IMR-90 (cell line): ENCODE results near the gene EGFL7. TPM values are rescaled to one million over a fixed set of nuclear protein-coding genes. Genes with fewer than 3 reads are reported as not detected.

Source experiments
- ATAC-seq: fragments of 200-7000 bp; cut with Tn5 transposase; 2 replicates; pipeline ENCODE4 v1.9.1; 2020; ENCODE audit warnings: low read depth, mild to moderate bottlenecking, moderate library complexity
- BruUV-seq: library from RNA; stranded (reverse); fragments of 400-500 nt; replicated peaks from 2 replicates; lab custom pipeline; 2021; lab: Mats Ljungman, UMichigan
- CTCF ChIA-PET: fragments of 300-600 bp; formaldehyde crosslinking; extraction: SDS; loops from one replicate; lab custom pipeline; 2021; ENCODE audit warnings: antibody characterized with exemption; lab: Yijun Ruan, JAX
- POLR2A ChIA-PET: fragments of 300-600 bp; sonication (Branson Sonifier 250); formaldehyde crosslinking; loops from one replicate; lab custom pipeline; 2022; ENCODE audit warnings: antibody characterized with exemption; ENCODE audit not compliant: unreplicated experiment; lab: Charles Lee
- DNase-seq: peaks from one replicate; pipeline ENCODE4 v3.0.0; 2013
- H2AFZ ChIP-seq: replicated peaks from 2 replicates; pipeline ENCODE3; 2013; ENCODE audit warnings: low read length, mild to moderate bottlenecking; ENCODE audit not compliant: poor library complexity
- H2AK5ac ChIP-seq: 2 replicates; pipeline ENCODE4 v1.6.1; 2013; ENCODE audit warnings: low read depth, low read length, inconsistent platforms
- H2AK9ac ChIP-seq: replicated peaks from 2 replicates; pipeline ENCODE3; 2013; ENCODE audit warnings: mild to moderate bottlenecking, low read depth, low read length, moderate library complexity; ENCODE audit not compliant: poor library complexity
- H2BK120ac ChIP-seq: 2 replicates; pipeline ENCODE4 v1.6.1; 2013; ENCODE audit warnings: low read depth, low read length, inconsistent platforms
- H2BK15ac ChIP-seq: 3 replicates; pipeline ENCODE4 v1.6.1; 2013; ENCODE audit warnings: low read depth, low read length, inconsistent platforms
- H2BK20ac ChIP-seq: 2 replicates; pipeline ENCODE4 v1.6.1; 2013; ENCODE audit warnings: low read depth, mild to moderate bottlenecking, inconsistent platforms, low read length, moderate library complexity
- H2BK5ac ChIP-seq: 2 replicates; pipeline ENCODE4 v1.6.1; 2013; ENCODE audit warnings: mild to moderate bottlenecking, low read depth, low read length, inconsistent platforms; ENCODE audit not compliant: poor library complexity, severe bottlenecking
- H3K14ac ChIP-seq: replicated peaks from 2 replicates; pipeline ENCODE4 v1.6.1; 2013; ENCODE audit warnings: low read depth, low read length, inconsistent platforms
- H3K18ac ChIP-seq: 2 replicates; pipeline ENCODE4 v1.6.1; 2013; ENCODE audit warnings: low read depth, low read length, control low read depth
- H3K23ac ChIP-seq: 2 replicates; pipeline ENCODE4 v1.6.1; 2013; ENCODE audit warnings: low read depth, low read length, inconsistent platforms
- H3K27ac ChIP-seq: 2 replicates; pipeline ENCODE4 v1.5.1; 2013; ENCODE audit warnings: mild to moderate bottlenecking, control low read depth, low read length; ENCODE audit not compliant: insufficient read depth
- H3K27me3 ChIP-seq: 2 replicates; pipeline ENCODE4 v1.6.1; 2013; ENCODE audit warnings: low read length; ENCODE audit not compliant: control insufficient read depth, insufficient read depth
- H3K36me3 ChIP-seq: 2 replicates; pipeline ENCODE4 v1.6.1; 2013; ENCODE audit warnings: low read length, mixed read lengths; ENCODE audit not compliant: control insufficient read depth, insufficient read depth
- H3K4ac ChIP-seq: 2 replicates; pipeline ENCODE4 v1.6.1; 2013; ENCODE audit warnings: low read depth, low read length, inconsistent platforms
- H3K4me1 ChIP-seq: 2 replicates; pipeline ENCODE4 v1.6.1; 2013; ENCODE audit warnings: low read length, mixed read lengths; ENCODE audit not compliant: control insufficient read depth, insufficient read depth
- H3K4me2 ChIP-seq: 2 replicates; pipeline ENCODE4 v1.6.1; 2013; ENCODE audit warnings: low read depth, mild to moderate bottlenecking, control low read depth, low read length, moderate library complexity
- H3K4me3 ChIP-seq: 2 replicates; pipeline ENCODE4 v1.5.1; 2013; ENCODE audit warnings: low read depth, mild to moderate bottlenecking, control low read depth, low read length, moderate library complexity; ENCODE audit not compliant: insufficient read depth
- H3K56ac ChIP-seq: 2 replicates; pipeline ENCODE4 v1.6.1; 2013; ENCODE audit warnings: low read length, inconsistent platforms; ENCODE audit not compliant: insufficient read depth; ENCODE audit errors: extremely low read depth
- H3K79me1 ChIP-seq, 2 experiments: 2 replicates each; pipeline ENCODE4 v1.6.1; 2013; ENCODE audit warnings: low read length in 2 of 2, inconsistent platforms in 1 of 2, low read depth in 1 of 2
- H3K9ac ChIP-seq: 2 replicates; pipeline ENCODE4 v1.6.1; 2013; ENCODE audit warnings: low read depth, low read length, control low read depth
- H3K9me1 ChIP-seq: 2 replicates; pipeline ENCODE4 v1.6.1; 2013; ENCODE audit warnings: low read length, inconsistent platforms; ENCODE audit not compliant: insufficient read depth
- H3K9me3 ChIP-seq: 2 replicates; pipeline ENCODE4 v1.6.1; 2013; ENCODE audit warnings: low read length; ENCODE audit not compliant: control insufficient read depth, insufficient read depth
- H4K20me1 ChIP-seq: 2 replicates; pipeline ENCODE4 v1.6.1; 2013; ENCODE audit warnings: low read length, inconsistent platforms; ENCODE audit not compliant: insufficient read depth
- H4K5ac ChIP-seq: 2 replicates; pipeline ENCODE4 v1.6.1; 2013; ENCODE audit warnings: mild to moderate bottlenecking, low read depth, low read length, control low read depth
- H4K8ac ChIP-seq, 2 experiments: 2 replicates each; pipeline ENCODE4 v1.6.1; 2013; ENCODE audit warnings: low read depth in 2 of 2, low read length in 2 of 2, control low read depth in 1 of 2, inconsistent platforms in 1 of 2
- H4K91ac ChIP-seq: 2 replicates; pipeline ENCODE4 v1.6.1; 2013; ENCODE audit warnings: low read depth, low read length, inconsistent platforms; ENCODE audit not compliant: insufficient read depth
- BHLHE40 ChIP-seq: fragments of 150-350 bp; IDR thresholded peaks from 2 replicates; pipeline ENCODE4 v1.6.1; 2016; ENCODE audit warnings: mild to moderate bottlenecking, low read depth, low read length
- CEBPB ChIP-seq: IDR thresholded peaks from 2 replicates; pipeline ENCODE4 v1.6.1; 2012; ENCODE audit warnings: low read depth, low read length, improper control_type of control experiment
- CHD1 ChIP-seq: IDR thresholded peaks from 2 replicates; pipeline ENCODE4 v1.6.1; 2012; ENCODE audit warnings: low read depth, low read length, improper control_type of control experiment
- FOS ChIP-seq: fragments of 150-350 bp; IDR thresholded peaks from 2 replicates; pipeline ENCODE4 v1.6.1; 2016; ENCODE audit warnings: low read depth, low read length
- MAFK ChIP-seq: IDR thresholded peaks from 2 replicates; pipeline ENCODE4 v1.6.1; 2012; ENCODE audit warnings: low read depth, low read length, improper control_type of control experiment
- MAZ ChIP-seq: IDR thresholded peaks from 2 replicates; pipeline ENCODE4 v1.6.1; 2012; ENCODE audit warnings: low read depth, mild to moderate bottlenecking, low read length, improper control_type of control experiment, moderate library complexity, borderline replicate concordance
- MXI1 ChIP-seq: IDR thresholded peaks from 2 replicates; pipeline ENCODE4 v1.6.1; 2012; ENCODE audit warnings: low read depth, mild to moderate bottlenecking, low read length, moderate library complexity, borderline replicate concordance
- NFE2L2 ChIP-seq: fragments of 150-350 bp; IDR thresholded peaks from 2 replicates; pipeline ENCODE4 v1.6.1; 2016; ENCODE audit warnings: low read depth, mild to moderate bottlenecking, low read length
- POLR2A ChIP-seq: IDR thresholded peaks from 2 replicates; pipeline ENCODE4 v1.6.1; 2012; ENCODE audit warnings: mild to moderate bottlenecking, low read depth, low read length
- RAD21 ChIP-seq: IDR thresholded peaks from 2 replicates; pipeline ENCODE4 v1.6.1; 2012; ENCODE audit warnings: low read length, improper control_type of control experiment
- RCOR1 ChIP-seq: IDR thresholded peaks from 2 replicates; pipeline ENCODE4 v1.6.1; 2012; ENCODE audit warnings: mild to moderate bottlenecking, low read length, improper control_type of control experiment; ENCODE audit not compliant: insufficient replicate concordance
- RFX5 ChIP-seq: IDR thresholded peaks from 2 replicates; pipeline ENCODE4 v1.8.0; 2012; ENCODE audit warnings: low read depth, mild to moderate bottlenecking, low read length, moderate library complexity
- SMC3 ChIP-seq: fragments of 150-350 bp; IDR thresholded peaks from 2 replicates; pipeline ENCODE4 v1.6.1; 2016; ENCODE audit warnings: low read depth, mild to moderate bottlenecking, antibody characterized with exemption, low read length, moderate library complexity
- USF2 ChIP-seq: fragments of 150-350 bp; IDR thresholded peaks from 2 replicates; pipeline ENCODE4 v1.6.1; 2017; ENCODE audit warnings: mild to moderate bottlenecking, antibody characterized with exemption, low read length, low read depth
- WGBS, 2 experiments: methylation state at CpG; one replicate each; pipeline versions ENCODE4 v1.1.5 to v1.1.7; 2013; ENCODE audit warnings: missing lambda C conversion rate in 2 of 2; ENCODE audit not compliant: insufficient read length in 1 of 2; ENCODE audit errors: extremely low coverage in 2 of 2; 5-methylcytosine and 5-hydroxymethylcytosine counted together
- dilution Hi-C: fragments of 300-500 bp; cut with HindIII; formaldehyde crosslinking; loops from one replicate; pipeline ENCODE4 v1.14.3; 2018; ENCODE audit warnings: low sequenced_read_pairs; ENCODE audit not compliant: unreplicated experiment
- in situ Hi-C: fragments of 300-500 bp; cut with MboI; formaldehyde crosslinking; loops from 3 replicates; pipeline ENCODE4 v1.14.3; 2019; ENCODE audit warnings: low sequenced_read_pairs, inconsistent platforms, mixed read lengths
- intact Hi-C: fragments of 100-400 bp; cut with micrococcal nuclease; formaldehyde crosslinking; loops from 2 replicates; pipeline ENCODE4 v1.10.0; 2022
- polyA plus RNA-seq, 3 experiments: library from polyadenylated mRNA; depleted of rRNA; stranded (reverse); fragments of >200 nt; gene quantifications; 2 replicates each; pipeline ENCODE4 v1.2.3, GENCODE V29; 2012; ENCODE audit warnings: low replicate concordance in 1 of 3
- total RNA-seq: library from RNA; depleted of rRNA; stranded (reverse); fragments of >200 nt; gene quantifications from 2 replicates; pipeline ENCODE4 v1.2.3, GENCODE V29; 2012
- TF ChIP-seq, protein P1 (sequence below): conservative IDR thresholded peaks from 2 replicates; pipeline ENCODE4 v1.5.1; 2012; ENCODE audit warnings: mild to moderate bottlenecking, low read depth, low read length, improper control_type of control experiment
- TF ChIP-seq, protein P2 (sequence below): fragments of 150-350 bp; IDR thresholded peaks from 2 replicates; pipeline ENCODE4 v1.6.1; 2016; ENCODE audit warnings: low read depth, mild to moderate bottlenecking, low read length, moderate library complexity, borderline replicate concordance

The EGFL7 gene
- total and polyA plus RNA-seq, 2 of the 4 experiments (the other 2 are of a cell fraction), result 2.2 to 10.4 TPM

DNA sequence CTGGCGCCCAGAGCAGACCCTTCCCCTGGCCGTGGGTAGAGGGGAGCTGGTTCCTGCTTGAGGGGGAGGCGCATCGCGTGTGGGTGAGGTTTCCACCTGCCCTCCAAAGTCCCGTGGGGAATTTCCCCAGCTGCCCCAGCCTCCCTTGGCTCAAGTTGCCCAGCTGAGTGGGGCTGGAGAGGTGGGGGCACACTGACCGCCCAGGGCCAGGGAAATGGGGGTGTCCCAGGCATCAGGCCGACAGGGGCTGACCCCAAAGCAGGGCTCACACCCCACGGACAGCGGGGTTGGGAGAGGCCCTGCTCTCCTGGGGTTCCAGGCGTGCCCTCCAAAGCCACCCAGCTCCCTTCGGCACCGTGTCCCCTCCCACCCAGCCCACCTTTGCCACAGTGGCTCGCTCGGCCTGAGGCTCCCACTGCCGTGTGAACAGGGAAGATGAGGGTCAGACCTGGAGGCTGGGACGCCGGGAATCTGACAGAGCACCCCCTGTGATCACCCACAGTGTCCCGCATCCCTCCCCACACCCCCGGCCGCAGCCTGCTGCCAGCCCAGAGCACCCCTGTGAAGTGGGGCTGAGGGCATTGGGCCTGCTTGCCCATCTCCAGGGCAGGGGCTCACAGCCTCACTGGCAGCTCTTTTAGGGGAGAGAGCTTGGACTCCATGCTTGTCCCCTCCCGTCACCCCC lies 933 bp upstream of the EGFL7 start:
- CTCF ChIA-PET, result no interaction called here
- Histone ChIP-seq H3K27ac (no peak overlapping the region), H3K79me1 (no peaks in the 10 kb centered on the region), H2BK5ac (no peak overlapping the region), H3K9me1 (no peaks in the 10 kb centered on the region), H2AK9ac (no peak overlapping the region), H3K4me2 (no peak overlapping the region), H2BK120ac (no peak overlapping the region), H3K18ac (no peak overlapping the region), H3K14ac (no peak overlapping the region), H2BK15ac (no peak overlapping the region), H3K27me3 (peaks cover 56% of the 10 kb centered on the region), H4K8ac (no peak overlapping the region), H4K20me1 (no peaks in the 10 kb centered on the region), H3K9me3 (no peaks in the 10 kb centered on the region), H2AK5ac (no peak overlapping the region), H3K23ac (no peak overlapping the region), H3K56ac (no peak overlapping the region), H3K4me3 (no peak overlapping the region), H2BK20ac (no peak overlapping the region), H3K4ac (no peak overlapping the region), H4K91ac (no peak overlapping the region), H3K4me1 (peaks cover 4% of the 10 kb centered on the region; the same call in 1 of the 2 replicates), H3K9ac (no peak overlapping the region), H2AFZ (no peak overlapping the region), H4K5ac (no peak overlapping the region), H3K36me3 (no peaks in the 10 kb centered on the region)
- POLR2A ChIA-PET, result interaction anchor here (0.6 kb wide), 1 partner anchor 48 kb away, joined by 5 read pairs; no protein-coding TSS in a partner anchor
- ATAC-seq, result no peak
- 60% methylated on average over 3 of the region's 22 CpGs; no CpG with 5 or more reads in 1 of the 2 experiments for WGBS, 2 experiments
- in situ Hi-C loops (no loop called here), intact Hi-C loops (no loop called here), dilution Hi-C loops (no loop called here)
- TF ChIP-seq RAD21 (no peak), NFE2L2 (no peak), CEBPB (no peak), MAZ (no peak), SMC3 (no peak), CHD1 (no peak), POLR2A (no peak), RFX5 (no peak), USF2 (no peak), MXI1 (no peak), MAFK (no peak), BHLHE40 (no peak), RCOR1 (no peak), FOS (no peak)
- TF ChIP-seq, protein P1, sequence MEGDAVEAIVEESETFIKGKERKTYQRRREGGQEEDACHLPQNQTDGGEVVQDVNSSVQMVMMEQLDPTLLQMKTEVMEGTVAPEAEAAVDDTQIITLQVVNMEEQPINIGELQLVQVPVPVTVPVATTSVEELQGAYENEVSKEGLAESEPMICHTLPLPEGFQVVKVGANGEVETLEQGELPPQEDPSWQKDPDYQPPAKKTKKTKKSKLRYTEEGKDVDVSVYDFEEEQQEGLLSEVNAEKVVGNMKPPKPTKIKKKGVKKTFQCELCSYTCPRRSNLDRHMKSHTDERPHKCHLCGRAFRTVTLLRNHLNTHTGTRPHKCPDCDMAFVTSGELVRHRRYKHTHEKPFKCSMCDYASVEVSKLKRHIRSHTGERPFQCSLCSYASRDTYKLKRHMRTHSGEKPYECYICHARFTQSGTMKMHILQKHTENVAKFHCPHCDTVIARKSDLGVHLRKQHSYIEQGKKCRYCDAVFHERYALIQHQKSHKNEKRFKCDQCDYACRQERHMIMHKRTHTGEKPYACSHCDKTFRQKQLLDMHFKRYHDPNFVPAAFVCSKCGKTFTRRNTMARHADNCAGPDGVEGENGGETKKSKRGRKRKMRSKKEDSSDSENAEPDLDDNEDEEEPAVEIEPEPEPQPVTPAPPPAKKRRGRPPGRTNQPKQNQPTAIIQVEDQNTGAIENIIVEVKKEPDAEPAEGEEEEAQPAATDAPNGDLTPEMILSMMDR, result no peak
- TF ChIP-seq, protein P2, sequence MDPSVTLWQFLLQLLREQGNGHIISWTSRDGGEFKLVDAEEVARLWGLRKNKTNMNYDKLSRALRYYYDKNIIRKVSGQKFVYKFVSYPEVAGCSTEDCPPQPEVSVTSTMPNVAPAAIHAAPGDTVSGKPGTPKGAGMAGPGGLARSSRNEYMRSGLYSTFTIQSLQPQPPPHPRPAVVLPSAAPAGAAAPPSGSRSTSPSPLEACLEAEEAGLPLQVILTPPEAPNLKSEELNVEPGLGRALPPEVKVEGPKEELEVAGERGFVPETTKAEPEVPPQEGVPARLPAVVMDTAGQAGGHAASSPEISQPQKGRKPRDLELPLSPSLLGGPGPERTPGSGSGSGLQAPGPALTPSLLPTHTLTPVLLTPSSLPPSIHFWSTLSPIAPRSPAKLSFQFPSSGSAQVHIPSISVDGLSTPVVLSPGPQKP, result no peak
- BruUV-seq, result no TSS peak
- DNase-seq, result no peak
